Right ventricle myocardium inferior (tissue), 1 donor: ENCODE measurements around the gene RBKS. TPM values are rescaled to one million over a fixed set of nuclear protein-coding genes. Genes with fewer than 3 reads are reported as not detected.
"Not testable (repeated sequence)": the region's sequence is repeated elsewhere in the genome, so short reads cannot be mapped to it uniquely, and the experiment has no call there.

Experiments used
- ATAC-seq: fragments of 200-7000 bp; cut with Tn5 transposase; one replicate; pipeline ENCODE4 v1.9.1; 2020; ENCODE audit warnings: mild to moderate bottlenecking, moderate library complexity
- DNase-seq: peaks from one replicate; pipeline ENCODE4 v3.0.0; 2021; ENCODE audit errors: missing footprints
- intact Hi-C: fragments of 100-400 bp; cut with DNase I; formaldehyde crosslinking; loops from one replicate; pipeline ENCODE4 v1.11.0; 2022
- total RNA-seq: library from RNA; stranded (reverse); fragmentation: NEBNext Ultra II Directional; extraction: Animal tissue kit (Norgen Biotek cat#: 25700); gene quantifications from one replicate; pipeline ENCODE4 v1.2.1, GENCODE V29; 2021
- donor health status: DM: no; HTN: yes; CAD: no; lungs with severe emphysema.

Gene RBKS
- total RNA-seq, 1 donor from 2014 or later: 4.0 TPM

GRCh38 chr2:27756544-27757498 is 133.4 kb downstream of the RBKS start:
- intact Hi-C loops: no loop called here
- ATAC-seq (peak; percentile 72), DNase-seq (peak; percentile 77)

- DNase-seq (no peak), ATAC-seq (no peak)
- intact Hi-C loops: no loop called here
These were observed 134.1 kb downstream of the RBKS start for GRCh38 chr2:27756091-27756490.

GRCh38 chr2:27754831-27755230 is 135.4 kb downstream of the RBKS start:
- intact Hi-C loops: loop anchor here (5.0 kb wide), 1 partner anchor 697 kb away; no protein-coding TSS in a partner anchor
- ATAC-seq: no peak
- no peak for DNase-seq

GRCh38 chr2:27754138-27754588 is 136.0 kb downstream of the RBKS start:
- intact Hi-C loops: loop anchor here (5.0 kb wide), 1 partner anchor 698 kb away; no protein-coding TSS in a partner anchor
- DNase-seq: peak; percentile 91
- peak; percentile 82 for ATAC-seq

- ATAC-seq (no peak), DNase-seq (no peak)
- intact Hi-C loops: loop anchor here (5.0 kb wide), 1 partner anchor 700 kb away; no protein-coding TSS in a partner anchor
These were observed 137.5 kb downstream of the RBKS start for GRCh38 chr2:27752551-27753237.

- intact Hi-C loops: loop anchor here (5.0 kb wide), 1 partner anchor 701 kb away; no protein-coding TSS in a partner anchor
- no peak for DNase-seq
- no peak for ATAC-seq
These were observed 138.8 kb downstream of the RBKS start for GRCh38 chr2:27751377-27751776.

- intact Hi-C loops, ATAC-seq, DNase-seq: not testable (repeated sequence)
These were observed 141.2 kb downstream of the RBKS start for GRCh38 chr2:27748803-27749554.

- peak; percentile 57 for ATAC-seq
- no peak for DNase-seq
- intact Hi-C loops: no loop called here
These were observed 142.3 kb downstream of the RBKS start for GRCh38 chr2:27747827-27748352.

GRCh38 chr2:27746325-27746724 is 143.9 kb downstream of the RBKS start:
- intact Hi-C loops: no loop called here
- ATAC-seq (no peak), DNase-seq (no peak)

- DNase-seq, intact Hi-C loops, ATAC-seq: not testable (repeated sequence)
These were observed 144.7 kb downstream of the RBKS start for GRCh38 chr2:27745494-27745893.

- DNase-seq: no peak
- no peak for ATAC-seq
- intact Hi-C loops: no loop called here
These were observed 147.6 kb downstream of the RBKS start for GRCh38 chr2:27742571-27742970.

- ATAC-seq (no peak), DNase-seq (no peak)
- intact Hi-C loops: no loop called here
These were observed 148.5 kb downstream of the RBKS start for GRCh38 chr2:27741673-27742072.

GRCh38 chr2:27739058-27739373 is 151.2 kb downstream of the RBKS start:
- DNase-seq: no peak
- no peak for ATAC-seq
- intact Hi-C loops: no loop called here

GRCh38 chr2:27738349-27739057 is 151.7 kb downstream of the RBKS start:
- intact Hi-C loops: no loop called here
- DNase-seq (no peak), ATAC-seq (no peak)

GRCh38 chr2:27737676-27738348 is 152.4 kb downstream of the RBKS start:
- DNase-seq (no peak), ATAC-seq (no peak)
- intact Hi-C loops: no loop called here

- no peak for DNase-seq
- intact Hi-C loops: no loop called here
- no peak for ATAC-seq
These were observed 153.3 kb downstream of the RBKS start for GRCh38 chr2:27736890-27737204.

- intact Hi-C loops: no loop called here
- no peak for DNase-seq
- no peak for ATAC-seq
These were observed 153.9 kb downstream of the RBKS start for GRCh38 chr2:27736031-27736889.
